Measurements from ENCODE around the gene IKBIP.
"Not testable (repeated sequence)": the region's sequence is repeated elsewhere in the genome, so short reads cannot be mapped to it uniquely, and the experiment has no call there.

IKBIP gene

DNA sequence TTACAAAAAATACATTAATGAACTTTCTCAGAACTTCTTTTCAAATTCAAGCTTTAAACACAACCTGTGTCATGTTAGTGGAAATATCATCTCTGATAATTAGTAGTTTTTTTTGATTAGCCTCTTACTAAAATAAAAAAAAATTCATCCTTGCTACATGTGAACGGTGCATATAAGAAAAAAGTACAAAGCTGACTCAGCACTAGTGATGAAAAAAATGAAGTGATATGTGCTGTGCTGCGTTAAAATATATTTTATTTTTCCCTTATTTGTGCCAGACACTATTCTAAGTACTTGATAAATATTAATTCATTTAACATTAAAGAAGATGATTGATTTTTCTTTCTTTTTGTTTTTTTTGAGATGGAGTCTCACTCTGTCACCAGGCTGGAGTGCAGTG, 7.5 kb downstream of the IKBIP start:
- FAIRE-seq: no peak
- no peak for DNase-seq (ENCODE audit: low spot score)

DNA sequence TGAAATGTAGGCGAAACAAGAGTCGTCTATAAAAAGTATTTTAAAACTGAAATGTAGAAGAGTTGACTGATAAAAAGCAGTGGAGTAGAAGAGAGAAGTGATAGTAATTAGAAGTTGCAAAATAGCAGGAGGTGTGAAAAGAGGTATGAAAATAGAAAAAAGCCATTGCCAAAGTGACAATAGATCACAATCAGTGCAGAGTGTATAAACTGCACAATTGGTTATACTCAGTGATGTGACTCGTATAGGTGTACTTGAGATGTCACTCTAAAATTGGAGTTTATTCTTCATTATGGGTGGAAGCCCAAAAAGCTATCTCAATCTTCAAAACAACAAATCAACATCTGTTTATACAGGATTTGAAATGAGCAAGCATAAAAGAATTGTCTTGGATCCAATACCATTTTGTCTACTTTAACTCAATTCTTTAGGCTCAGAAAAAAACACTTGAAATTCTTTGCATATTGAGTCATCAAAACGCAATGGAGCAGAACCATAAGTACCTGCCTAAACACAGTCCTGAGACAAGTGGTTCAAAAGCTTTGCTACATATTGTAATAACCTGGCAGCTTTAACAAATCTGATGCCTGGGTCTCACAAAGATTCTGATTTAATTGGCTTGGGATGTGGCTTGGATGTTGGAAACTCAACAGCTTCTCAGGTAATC, 8.8 kb downstream of the IKBIP start:
- peak; percentile 96 for FAIRE-seq
- peak; percentile 69 for DNase-seq (ENCODE audit: low spot score)

DNA sequence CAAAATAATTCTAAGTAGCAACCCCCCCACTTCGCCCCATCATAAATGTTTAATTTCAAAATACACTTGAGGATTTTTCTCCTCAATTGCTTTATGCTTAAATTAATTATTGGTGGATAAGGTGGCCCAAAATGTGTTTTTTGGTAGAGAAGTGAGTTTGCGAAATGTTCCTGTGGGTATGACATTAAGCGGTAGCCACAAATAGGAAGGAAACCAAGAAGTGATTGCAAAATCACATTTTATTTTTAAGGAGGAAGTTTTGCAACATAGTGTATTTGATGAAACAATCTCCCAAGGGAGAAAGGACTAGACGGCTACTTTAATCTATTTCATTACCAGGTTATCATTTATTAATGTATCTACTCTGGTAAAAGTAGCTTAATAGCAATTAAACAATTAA, 25.6 kb downstream of the IKBIP start:
- DNase-seq (ENCODE audit: low spot score) (no peak), FAIRE-seq (no peak)

DNA sequence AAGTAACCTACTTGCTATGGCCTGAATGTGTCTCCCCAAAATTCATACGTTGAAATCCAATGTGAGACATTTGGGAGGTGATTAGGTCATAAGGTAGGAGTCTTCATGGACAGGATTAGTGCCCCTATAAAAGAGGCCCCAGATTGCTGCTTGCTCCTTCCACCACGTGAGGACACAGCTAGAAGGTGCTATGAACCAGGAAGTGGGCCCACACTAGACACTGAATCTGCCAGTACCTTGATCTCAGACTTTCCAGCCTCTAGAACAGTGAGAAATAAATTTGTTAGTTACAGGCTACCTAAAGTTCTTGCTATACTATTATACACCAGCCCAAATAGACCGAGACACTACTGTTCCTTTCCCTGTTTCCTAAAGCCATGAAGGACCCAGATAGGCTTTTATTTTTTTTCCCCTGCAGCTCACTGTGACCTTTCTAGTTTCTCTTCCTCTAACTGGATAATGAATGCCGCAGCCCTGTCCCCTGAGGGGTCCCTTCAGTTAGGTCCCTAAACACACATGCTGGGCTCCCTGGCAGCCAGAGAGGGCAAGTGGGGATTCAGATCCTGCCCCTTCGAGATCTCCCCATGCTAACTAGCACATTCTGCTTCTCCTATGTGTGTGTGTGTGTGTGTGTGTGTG, 31.8 kb downstream of the IKBIP start:
- DNase-seq (ENCODE audit: low spot score) (no peak), FAIRE-seq (no peak)

DNA sequence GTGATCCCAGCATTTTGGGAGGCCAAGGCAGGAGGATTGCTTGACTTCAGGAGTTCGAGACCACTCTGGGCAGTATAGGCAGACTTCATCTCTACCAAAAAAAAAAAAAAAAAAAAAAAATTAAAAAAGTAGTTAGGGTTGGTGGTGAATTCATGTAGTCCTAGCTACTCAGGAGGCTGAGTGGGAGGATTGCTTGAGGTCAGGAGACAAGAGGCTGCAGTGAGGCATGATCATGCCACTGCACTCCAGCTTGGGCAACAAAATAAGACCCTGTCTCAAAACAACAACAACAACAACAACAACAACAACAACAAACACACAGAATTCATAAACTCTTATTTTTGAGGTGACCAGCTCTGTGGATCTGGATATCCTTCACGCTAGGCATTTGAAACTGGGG, 34.0 kb downstream of the IKBIP start:
- FAIRE-seq (no peak), DNase-seq (ENCODE audit: low spot score) (no peak)

DNA sequence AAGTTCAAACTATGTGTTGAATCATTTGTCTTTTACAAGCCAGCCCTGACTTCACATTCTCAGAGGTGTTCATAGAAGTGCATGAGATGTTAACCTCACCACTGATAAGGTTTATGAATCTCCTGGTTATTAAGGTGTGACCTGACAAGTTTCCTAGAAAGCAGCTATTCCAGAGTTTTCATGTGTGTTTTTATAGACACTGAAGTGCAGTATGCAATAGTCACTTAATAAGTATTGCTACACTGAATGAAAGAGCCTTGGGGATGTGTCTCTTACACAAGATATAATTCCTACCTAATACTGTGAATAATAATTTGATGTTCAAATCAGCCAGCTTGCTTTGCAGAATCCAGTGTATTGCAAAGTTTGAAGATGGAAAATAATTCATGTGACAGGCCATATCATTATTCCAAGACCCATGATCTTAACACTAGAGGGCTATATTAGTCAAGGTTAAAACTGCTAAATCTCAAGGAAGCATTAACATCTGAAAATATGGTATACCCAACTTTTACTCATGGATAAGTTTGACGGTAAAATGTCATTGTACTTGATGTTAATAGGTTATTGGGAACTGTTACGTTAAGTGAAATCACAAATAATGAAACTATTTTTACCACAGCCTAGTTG, 38.1 kb downstream of the IKBIP start:
- DNase-seq (ENCODE audit: low spot score) (no peak), FAIRE-seq (no peak)

DNA sequence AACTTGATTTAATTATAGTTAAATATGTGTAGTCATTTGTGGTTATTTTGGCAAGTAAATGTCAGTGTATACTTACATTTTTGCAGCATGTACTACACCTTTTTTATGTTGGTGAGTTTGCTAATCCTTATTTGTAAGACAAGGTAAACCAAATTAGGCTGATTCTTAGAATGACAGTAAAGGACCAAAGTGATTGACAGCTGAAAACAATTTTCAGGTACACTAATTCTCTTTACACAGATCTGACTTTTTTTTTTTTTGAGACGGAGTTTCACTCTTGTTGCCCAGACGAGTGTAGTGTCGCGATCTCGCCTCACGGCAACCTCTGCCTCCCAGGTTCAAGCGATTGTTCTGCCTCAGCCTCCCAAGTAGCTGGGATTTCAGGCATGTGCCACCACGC, 42.7 kb downstream of the IKBIP start:
- DNase-seq (ENCODE audit: low spot score) (no peak), FAIRE-seq (no peak)

DNA sequence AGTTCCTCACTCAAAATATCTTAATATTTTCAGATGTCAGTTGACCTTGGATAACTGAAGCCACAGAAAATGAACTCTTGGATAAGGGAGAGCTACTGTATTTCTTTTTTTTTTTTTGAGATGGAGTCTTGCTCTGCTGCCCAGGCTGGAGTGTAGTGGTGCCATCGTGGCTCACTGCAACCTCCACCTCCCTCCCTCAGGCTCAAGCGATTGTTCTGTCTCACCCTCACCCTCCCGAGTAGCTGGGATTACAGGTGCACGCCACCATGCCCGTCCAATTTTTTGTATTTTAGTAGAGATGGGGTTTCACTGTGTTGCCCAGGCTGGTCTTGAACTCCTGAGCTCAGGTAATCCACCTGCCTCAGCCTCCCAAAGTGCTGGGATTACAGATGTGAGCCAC, 47.3 kb downstream of the IKBIP start:
- DNase-seq (ENCODE audit: low spot score); FAIRE-seq: not testable (repeated sequence)

DNA sequence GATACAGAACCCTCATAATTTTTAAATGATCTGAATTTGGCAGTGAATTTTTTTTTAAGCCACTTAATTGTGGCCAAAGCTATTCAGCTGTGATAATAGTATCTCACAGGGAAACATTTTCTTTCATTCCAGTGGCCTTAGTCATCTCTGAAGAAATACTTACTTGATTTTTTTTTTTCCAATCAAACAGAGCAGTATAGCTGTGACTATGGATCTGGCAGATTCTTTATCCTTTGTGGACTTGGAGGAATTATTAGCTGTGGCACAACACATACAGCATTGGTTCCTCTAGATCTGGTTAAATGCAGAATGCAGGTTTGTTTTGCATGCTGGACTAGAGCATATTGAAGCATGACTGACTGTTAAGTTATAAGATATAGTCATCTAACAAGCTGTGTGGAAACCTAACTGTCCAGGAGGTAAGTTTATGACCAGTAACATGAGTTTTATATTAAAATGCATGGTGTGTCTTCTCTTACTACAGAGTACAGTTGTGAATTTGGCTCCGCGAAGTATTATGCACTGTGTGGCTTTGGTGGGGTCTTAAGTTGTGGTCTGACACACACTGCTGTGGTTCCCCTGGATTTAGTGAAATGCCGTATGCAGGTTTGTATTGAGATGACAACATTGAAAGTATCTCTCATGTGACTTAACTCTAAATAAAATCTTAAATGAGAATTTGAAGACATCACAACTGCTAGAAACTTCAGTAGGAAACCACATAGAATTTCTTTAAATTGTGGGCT, 49.2 kb downstream of the IKBIP start:
- FAIRE-seq (peak; percentile 72), DNase-seq (ENCODE audit: low spot score) (peak; percentile 42)

DNA sequence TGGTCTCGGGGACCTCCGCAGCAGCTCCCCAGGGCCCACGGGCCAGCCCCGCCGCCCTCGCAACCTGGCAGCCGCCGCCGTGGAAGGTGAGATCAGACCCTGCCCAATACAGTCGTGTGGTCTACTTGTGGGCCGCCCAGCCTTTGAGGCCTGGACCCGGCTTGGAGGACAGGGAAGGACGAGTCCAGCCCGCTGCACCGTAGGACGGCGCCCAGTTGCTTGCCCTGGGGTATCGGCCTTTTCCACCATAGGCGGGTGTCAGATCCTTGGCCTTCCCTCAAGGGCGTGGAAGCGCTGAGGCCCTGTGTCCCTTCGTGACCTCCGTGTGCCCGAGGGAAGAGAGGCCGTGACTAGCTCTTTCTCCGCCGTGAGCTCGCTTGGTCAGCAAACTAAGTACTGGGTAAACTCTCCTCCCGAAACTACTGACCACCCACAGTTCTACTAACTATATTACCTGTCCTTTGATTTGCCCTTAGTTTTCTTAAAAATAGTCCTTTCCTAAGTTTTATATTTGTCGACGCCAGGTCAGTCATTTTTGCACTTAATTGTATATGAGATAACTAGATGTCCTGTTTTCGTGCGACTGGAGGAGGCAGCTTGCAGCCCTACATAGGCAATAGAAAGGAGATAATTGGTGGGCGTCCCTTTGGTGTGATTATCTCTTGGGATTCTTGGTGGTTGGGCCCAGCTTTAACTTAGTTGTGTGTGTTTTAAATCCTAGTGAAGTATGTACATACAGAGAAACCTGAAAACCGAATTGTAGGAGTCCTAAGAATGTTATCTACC, 50.3 kb downstream of the IKBIP start:
- DNase-seq (ENCODE audit: low spot score) (no peak), FAIRE-seq (no peak)

DNA sequence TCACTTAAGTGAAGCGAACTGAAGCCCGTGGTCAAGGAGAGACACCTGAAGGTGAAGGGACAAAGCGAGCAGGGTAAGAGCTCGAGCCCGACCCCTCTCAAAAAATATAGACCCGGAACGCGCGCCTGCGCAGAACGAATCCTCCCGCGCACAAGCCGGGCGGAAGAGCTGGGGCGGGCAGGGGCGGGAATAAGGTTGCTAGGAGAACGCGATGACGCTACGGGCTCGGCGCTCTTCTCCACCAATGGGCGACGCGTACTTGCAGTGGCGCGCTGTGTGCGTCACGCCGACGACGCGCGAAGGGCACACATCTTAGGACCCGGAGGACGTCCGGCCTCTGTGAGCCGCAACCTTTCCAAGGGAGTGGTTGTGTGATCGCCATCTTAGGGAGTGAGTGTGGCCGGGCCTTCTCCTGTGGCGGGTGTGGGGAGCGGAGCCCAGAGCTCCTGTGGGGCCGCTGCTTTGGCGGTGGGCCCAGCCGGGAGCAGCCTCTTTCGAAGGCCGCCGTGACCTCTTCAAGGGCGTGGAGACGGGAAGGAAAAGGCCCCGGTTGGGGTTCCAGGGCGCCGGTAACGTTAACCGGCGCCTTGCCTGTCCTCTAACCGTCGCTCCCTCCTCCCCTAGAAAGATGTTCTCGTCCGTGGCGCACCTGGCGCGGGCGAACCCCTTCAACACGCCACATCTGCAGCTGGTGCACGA, 51.1 kb downstream of the IKBIP start, which contains the start of gene SLC25A3:
SLC25A3 (plus strand) TSS at position 336 of the 699 bp plus-strand sequence; CDS start at position 629, 293 bp downstream.
- FAIRE-seq (peak; percentile 38), DNase-seq (ENCODE audit: low spot score) (peak; percentile 95)

DNA sequence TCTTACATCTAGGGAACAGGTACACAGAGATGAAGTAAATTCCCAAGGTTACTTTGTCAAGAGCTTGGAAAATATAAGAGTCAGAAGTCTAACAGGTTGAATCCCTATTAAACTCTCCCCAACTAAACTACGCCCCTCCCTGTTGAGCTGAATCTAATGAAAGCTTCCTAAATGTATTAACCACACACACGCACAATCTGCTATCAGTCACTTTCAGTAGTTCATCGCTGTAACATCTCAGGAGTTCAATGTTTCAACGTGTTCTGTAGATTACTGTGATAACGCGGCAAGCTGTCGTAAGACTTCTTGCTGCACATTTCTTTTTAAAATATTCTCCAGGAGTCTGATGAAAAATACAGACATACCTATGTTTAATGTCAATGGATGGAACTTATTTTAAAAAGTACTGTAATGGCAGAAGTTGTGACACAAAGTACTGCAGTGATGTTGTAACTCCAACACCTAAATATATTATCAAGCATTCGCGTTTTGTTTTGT, 51.7 kb downstream of the IKBIP start:
- FAIRE-seq (no peak), DNase-seq (ENCODE audit: low spot score) (no peak)

DNA sequence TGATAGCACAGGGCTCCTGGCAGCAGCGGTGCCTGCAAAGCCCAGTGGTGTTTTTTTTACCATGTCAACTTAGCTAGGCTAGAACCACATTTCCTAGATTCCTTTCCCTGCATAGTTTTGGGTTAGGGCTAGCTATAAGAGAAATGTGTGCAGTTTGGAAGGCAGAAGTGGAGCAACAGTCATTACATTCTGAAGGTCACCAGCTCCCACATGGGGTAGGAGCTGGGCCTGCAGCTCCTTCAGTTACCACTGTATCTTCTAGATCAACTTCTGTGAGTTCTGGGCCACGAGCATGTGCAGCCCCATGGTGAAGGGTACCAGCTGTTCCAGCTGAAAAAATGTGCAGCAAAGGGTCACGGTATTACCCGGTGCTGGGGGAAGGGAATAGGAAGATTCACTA, 53.4 kb downstream of the IKBIP start:
- FAIRE-seq (no peak), DNase-seq (ENCODE audit: low spot score) (no peak)

DNA sequence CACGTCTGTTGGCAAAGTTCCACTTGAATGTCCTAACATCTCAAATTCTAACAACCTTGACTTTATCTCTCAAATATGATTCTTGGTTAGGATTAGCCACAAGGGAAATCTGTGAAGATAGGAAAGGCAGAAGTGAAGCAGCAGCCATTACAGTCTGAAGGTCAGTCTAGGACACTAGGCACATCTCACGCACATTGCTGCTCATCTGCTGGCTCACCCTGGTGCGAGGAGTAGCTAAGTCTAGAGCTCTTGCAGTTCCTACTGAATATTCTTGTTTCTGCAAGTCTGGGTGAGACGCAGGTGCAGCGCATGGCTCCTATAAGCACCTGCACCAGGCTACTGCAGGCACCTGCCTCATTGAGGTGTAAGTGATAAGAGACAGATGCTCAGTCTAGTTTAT, 57.5 kb downstream of the IKBIP start:
- no peak for FAIRE-seq

DNA sequence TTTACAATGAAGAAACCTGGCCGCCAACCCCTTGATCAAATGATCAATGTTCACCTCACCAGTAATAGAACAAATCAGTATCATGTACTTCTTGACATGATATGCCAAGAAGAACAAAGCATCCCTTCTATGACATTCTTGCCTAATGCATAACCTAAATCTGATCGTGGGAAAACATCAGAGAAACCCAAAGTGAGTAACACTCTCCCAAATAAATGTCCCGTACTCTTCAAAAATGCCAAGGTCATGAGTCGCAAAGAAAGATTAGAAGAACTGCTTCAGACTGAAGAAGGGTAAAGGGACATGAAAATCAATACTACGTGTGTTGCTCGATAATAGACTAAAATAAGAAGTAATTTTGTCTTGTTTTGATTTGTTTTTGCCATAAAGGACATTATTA, 62.5 kb downstream of the IKBIP start:
- FAIRE-seq: no peak
- no peak for DNase-seq (ENCODE audit: low spot score)

More for the DNA sequence above, 57.5 kb downstream of the IKBIP start:
- no peak for DNase-seq (ENCODE audit: low spot score)

DNA sequence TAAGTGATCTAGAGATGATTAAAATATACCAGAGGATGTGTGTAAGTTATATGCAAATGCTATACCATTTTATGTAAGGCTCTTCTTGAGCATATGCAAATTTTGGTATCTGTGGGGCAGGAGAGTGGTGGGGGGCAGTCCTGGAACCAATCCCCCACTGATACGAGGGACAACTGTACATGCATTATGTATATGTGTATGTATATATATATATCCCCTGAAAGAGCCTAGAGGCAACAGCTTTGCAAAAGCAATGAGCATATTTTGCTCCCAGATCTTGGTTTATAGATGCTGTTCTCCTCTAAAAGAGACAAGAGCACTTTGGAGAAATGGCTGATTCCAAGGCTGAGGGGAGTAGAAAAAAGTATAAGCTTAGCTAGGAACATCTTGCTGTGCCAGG, 63.5 kb downstream of the IKBIP start:
- DNase-seq (ENCODE audit: low spot score) (no peak), FAIRE-seq (no peak)

DNA sequence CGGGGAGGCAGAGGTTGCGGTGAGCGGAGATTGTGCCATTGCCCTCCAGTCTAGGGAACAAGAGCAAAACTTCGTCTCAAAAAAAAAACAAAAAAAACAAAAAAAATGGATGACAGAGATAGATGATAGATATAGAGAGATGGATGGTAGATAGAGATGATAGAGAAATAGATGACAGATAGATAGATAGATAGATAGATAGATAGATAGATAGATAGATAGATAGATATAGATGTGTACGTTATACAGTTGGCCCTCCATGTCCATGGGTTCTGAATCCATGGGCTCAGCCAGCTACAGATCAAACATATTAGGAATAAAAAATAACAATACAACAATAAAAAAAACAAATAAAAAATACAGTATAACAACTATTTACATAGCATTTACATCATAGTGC, 63.9 kb downstream of the IKBIP start:
- FAIRE-seq: no peak
- no peak for DNase-seq (ENCODE audit: low spot score)

DNA sequence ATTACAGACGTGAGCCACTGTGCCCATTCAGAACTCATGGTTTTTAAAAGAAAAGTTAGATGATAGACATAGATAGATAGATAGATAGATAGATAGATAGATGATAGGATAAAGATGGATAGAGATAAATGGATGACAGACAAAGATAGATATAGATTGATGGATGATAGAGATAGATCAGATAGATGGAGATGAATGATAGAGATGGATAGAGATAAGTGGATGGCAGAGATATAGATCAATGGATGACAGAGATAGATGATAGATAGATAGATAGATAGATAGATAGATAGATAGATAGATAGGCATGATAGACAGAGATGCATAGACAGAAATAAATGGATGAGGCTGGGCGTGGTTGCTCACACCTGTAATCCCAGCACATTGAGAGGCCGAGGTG, 64.8 kb downstream of the IKBIP start:
- FAIRE-seq: no peak
- no peak for DNase-seq (ENCODE audit: low spot score)

DNA sequence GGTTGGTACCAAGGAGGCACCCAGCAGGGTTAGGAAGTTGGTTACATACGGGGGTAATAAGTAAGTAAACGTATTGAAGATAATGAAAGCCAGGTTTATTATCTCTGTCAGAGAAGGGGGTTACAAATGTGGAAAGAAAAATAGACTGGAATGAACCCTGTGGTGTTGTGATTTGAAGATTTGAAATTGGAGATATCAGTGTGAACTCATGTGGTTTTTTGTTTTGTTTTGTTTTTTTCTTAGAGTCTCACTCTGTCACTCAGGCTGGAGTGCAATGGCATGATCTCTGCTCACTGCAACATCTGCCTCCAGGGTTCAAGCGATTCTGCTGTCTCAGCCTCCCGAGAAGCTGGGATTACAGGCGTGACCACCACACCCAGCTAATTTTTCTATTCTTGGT, 65.2 kb downstream of the IKBIP start:
- FAIRE-seq (no peak), DNase-seq (ENCODE audit: low spot score) (no peak)

DNA sequence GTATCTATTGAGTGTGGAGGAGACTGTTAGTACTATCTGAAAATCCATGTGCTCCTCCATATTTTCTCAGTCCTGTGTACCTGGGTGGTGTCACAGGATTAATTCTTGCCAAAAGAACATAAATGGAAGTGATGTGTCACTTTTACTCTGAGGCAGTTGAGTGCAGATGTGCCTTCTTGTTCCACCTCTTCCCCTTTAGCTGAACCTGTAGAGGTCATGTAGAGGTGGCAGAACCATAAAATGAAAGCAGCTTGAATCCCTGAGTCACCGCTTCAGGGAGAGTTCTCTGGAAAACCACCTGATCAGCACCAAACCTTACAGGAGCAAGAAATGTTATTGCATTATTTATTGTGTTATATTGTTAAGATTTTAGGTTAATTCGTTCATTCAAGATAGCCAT, 65.8 kb downstream of the IKBIP start:
- no peak for FAIRE-seq
- peak; percentile 21 for DNase-seq (ENCODE audit: low spot score)
